OCI-LY3 (cell line): ENCODE results near the gene AKNA.

ENCODE experiments used
- EZH2phosphoT487 ChIP-seq: fragments of 200-600 bp; shearing (Covaris generic); IDR thresholded peaks from 2 replicates; pipeline ENCODE4 v1.6.1; 2018; ENCODE audit warnings: antibody characterized with exemption, mixed run types, low read depth
- TF ChIP-seq, protein P1 (sequence below): fragments of 200-600, 300-600 bp; sonication (generic); IDR thresholded peaks from 2 replicates; pipeline ENCODE4 v1.5.1; 2014; ENCODE audit warnings: antibody characterized with exemption, low read length, low read depth

DNA sequence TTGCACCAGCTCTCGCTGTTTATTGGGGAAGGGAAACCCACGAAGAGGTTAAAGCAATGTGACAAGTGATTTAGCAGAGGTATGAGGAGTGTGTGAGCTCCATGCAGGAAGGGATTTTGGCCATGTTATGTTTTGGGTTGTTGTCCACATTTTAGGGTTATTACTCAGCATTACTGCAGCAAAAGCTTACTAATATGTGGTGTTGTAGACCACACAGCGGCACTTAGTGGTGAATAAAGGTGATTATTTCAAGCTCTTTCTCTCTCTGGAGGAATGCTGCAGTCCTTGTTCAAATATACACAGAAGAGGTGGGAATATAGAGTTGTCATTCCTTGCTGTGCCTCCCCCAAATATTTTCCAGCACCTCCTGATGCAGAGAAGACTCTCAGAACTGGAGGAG lies 29.7 kb upstream of the AKNA start:
- no peak for TF ChIP-seq EZH2phosphoT487
- TF ChIP-seq, protein P1, sequence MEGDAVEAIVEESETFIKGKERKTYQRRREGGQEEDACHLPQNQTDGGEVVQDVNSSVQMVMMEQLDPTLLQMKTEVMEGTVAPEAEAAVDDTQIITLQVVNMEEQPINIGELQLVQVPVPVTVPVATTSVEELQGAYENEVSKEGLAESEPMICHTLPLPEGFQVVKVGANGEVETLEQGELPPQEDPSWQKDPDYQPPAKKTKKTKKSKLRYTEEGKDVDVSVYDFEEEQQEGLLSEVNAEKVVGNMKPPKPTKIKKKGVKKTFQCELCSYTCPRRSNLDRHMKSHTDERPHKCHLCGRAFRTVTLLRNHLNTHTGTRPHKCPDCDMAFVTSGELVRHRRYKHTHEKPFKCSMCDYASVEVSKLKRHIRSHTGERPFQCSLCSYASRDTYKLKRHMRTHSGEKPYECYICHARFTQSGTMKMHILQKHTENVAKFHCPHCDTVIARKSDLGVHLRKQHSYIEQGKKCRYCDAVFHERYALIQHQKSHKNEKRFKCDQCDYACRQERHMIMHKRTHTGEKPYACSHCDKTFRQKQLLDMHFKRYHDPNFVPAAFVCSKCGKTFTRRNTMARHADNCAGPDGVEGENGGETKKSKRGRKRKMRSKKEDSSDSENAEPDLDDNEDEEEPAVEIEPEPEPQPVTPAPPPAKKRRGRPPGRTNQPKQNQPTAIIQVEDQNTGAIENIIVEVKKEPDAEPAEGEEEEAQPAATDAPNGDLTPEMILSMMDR, result no peak
